Smooth muscle cell (in vitro differentiated cells): ENCODE measurements around the gene PTPRN2. TPM values are rescaled to one million over a fixed set of nuclear protein-coding genes. Genes with fewer than 3 reads are reported as not detected.

Experiments used
- DNase-seq: peaks from one replicate; lab custom pipeline; 2025; ENCODE audit not compliant: unreplicated experiment; lab: John Stamatoyannopoulos, UW
- H2AFZ ChIP-seq: fragments of 200-600 bp; sonication (generic); 2 replicates; pipeline ENCODE4 v1.6.0; 2016; ENCODE audit warnings: antibody characterized with exemption, low read depth, mild to moderate bottlenecking
- H3F3A ChIP-seq: fragments of 200-600 bp; sonication (generic); 2 replicates; pipeline ENCODE4 v1.6.0; 2017; ENCODE audit warnings: antibody characterized with exemption, low read depth
- H3K27ac ChIP-seq: fragments of 200-600 bp; sonication (generic); 2 replicates; pipeline ENCODE4 v1.5.1; 2016; ENCODE audit warnings: low read depth, mild to moderate bottlenecking
- H3K27me3 ChIP-seq: fragments of 200-600 bp; sonication (generic); 2 replicates; pipeline ENCODE4 v1.6.1; 2016; ENCODE audit warnings: low read depth, mild to moderate bottlenecking
- H3K36me3 ChIP-seq: fragments of 200-600 bp; sonication (generic); 2 replicates; pipeline ENCODE4 v1.5.1; 2016; ENCODE audit warnings: low read depth
- H3K4me1 ChIP-seq: fragments of 200-600 bp; sonication (generic); 2 replicates; pipeline ENCODE4 v1.5.1; 2016; ENCODE audit warnings: low read depth
- H3K4me2 ChIP-seq: fragments of 200-600 bp; sonication (generic); 2 replicates; pipeline ENCODE4 v1.6.0; 2016; ENCODE audit warnings: mild to moderate bottlenecking
- H3K4me3 ChIP-seq: fragments of 200-600 bp; sonication (generic); 2 replicates; pipeline ENCODE4 v1.5.1; 2016; ENCODE audit warnings: mild to moderate bottlenecking
- H3K79me2 ChIP-seq: fragments of 200-600 bp; sonication (generic); 2 replicates; pipeline ENCODE4 v1.6.0; 2016; ENCODE audit warnings: low read depth, mild to moderate bottlenecking
- H3K9ac ChIP-seq: fragments of 200-600 bp; sonication (generic); 2 replicates; pipeline ENCODE4 v1.6.0; 2016; ENCODE audit warnings: low read depth
- H3K9me3 ChIP-seq: fragments of 200-600 bp; sonication (generic); replicated peaks from 2 replicates; pipeline ENCODE4 v1.5.1; 2016; ENCODE audit warnings: low read depth
- H4K20me1 ChIP-seq: fragments of 200-600 bp; sonication (generic); 2 replicates; pipeline ENCODE4 v1.6.0; 2016; ENCODE audit warnings: low read depth
- WGBS: methylation state at CpG from one replicate; pipeline ENCODE4 v1.1.7; 2016; ENCODE audit warnings: low lambda C conversion rate; 5-methylcytosine and 5-hydroxymethylcytosine counted together
- polyA plus RNA-seq: library from polyadenylated mRNA; unstranded; fragments of >200 nt; fragmentation: Nextera tagmentation; extraction: Ambion mirVana; gene quantifications from 2 replicates; pipeline ENCODE4 v1.2.1, GENCODE V29; 2016
- total RNA-seq: library from RNA; depleted of rRNA; stranded (reverse); fragments of >200 nt; gene quantifications from 2 replicates; pipeline ENCODE4 v1.2.3, GENCODE V29; 2014
- TF ChIP-seq, protein P1 (sequence below): fragments of 200-600 bp; sonication (generic); IDR thresholded peaks from 2 replicates; pipeline ENCODE4 v1.5.1; 2017; ENCODE audit warnings: borderline replicate concordance, mild to moderate bottlenecking, antibody characterized with exemption; ENCODE audit not compliant: insufficient read depth, poor library complexity, severe bottlenecking

Gene PTPRN2
- total and polyA plus RNA-seq, 2 experiments from 2014 or later = 0.09 to 0.87 TPM

DNA sequence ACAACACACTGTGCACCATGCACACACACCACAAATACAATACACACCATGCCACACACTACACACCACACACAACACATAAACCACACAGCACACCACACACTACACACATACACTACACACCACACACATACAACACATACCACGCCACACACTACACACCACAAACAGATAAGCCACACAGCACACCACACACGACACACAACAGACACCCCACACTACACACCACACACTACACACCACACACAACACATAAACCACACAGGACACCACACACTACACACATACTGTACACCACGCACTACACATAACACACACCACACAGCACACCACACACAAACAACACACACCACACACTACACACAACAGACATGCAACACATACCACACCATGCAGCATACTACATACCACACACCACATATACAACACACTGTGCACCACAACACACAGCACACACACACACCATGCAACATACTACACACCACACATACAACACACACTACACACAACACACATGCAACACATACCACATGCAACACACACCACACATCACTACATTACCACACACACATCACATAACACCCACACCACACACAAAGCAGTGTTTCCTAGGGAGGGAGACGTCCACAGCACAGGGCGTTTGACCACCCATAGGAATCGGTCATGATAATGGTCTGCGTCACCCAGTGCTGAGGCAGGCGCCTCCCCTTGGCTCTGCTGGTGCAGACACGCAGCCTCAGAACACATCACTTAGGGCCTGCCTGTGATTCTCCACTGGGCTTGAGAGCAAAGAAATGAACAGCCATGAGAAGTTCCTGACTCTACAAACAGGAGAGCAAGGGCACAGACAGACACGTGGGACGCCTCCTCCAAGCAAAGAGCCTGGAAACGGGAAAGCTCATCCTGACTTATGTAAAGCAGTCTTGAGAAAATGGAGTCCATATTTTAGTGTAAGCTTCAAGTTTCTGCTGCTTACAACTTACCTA lies 458.3 kb downstream of the PTPRN2 start:
- no peaks in the 10 kb centered on the region for H3K9me3 ChIP-seq
- H3K4me2 ChIP-seq = no peak overlapping the region
- H3K79me2 ChIP-seq = no peaks in the 10 kb centered on the region
- H3K9ac ChIP-seq = no peak overlapping the region
- DNase-seq = no peak
- no peak overlapping the region for H3K4me3 ChIP-seq
- 86% methylated on average over 12 of the region's 12 CpGs for WGBS
- no peaks in the 10 kb centered on the region for H3K27me3 ChIP-seq
- H2AFZ ChIP-seq = no peak overlapping the region
- H3K36me3 ChIP-seq = no peaks in the 10 kb centered on the region
- H3K4me1 ChIP-seq = no peaks in the 10 kb centered on the region
- H3K27ac ChIP-seq = no peak overlapping the region
- no peaks in the 10 kb centered on the region for H3F3A ChIP-seq
- no peaks in the 10 kb centered on the region for H4K20me1 ChIP-seq
- TF ChIP-seq, protein P1, sequence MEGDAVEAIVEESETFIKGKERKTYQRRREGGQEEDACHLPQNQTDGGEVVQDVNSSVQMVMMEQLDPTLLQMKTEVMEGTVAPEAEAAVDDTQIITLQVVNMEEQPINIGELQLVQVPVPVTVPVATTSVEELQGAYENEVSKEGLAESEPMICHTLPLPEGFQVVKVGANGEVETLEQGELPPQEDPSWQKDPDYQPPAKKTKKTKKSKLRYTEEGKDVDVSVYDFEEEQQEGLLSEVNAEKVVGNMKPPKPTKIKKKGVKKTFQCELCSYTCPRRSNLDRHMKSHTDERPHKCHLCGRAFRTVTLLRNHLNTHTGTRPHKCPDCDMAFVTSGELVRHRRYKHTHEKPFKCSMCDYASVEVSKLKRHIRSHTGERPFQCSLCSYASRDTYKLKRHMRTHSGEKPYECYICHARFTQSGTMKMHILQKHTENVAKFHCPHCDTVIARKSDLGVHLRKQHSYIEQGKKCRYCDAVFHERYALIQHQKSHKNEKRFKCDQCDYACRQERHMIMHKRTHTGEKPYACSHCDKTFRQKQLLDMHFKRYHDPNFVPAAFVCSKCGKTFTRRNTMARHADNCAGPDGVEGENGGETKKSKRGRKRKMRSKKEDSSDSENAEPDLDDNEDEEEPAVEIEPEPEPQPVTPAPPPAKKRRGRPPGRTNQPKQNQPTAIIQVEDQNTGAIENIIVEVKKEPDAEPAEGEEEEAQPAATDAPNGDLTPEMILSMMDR = no peak

DNA sequence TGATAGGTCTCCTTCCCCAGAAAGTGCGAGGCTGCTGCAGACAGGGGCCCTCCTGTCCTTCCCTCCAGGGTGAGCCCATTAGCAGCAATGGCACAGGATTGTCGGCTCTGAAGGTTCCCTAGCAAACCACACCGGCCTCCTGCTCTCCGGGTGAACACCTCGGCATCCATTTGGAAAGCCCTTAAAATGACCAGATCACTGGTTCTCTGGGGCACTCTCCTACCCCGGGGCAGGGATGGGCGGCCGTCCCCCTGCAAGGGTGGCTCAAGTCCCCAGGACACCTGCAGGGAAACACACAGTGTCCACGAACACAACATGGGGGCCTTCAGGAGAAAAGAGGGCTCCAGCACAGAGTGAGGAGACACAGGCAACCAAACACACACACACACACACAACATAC lies 459.1 kb downstream of the PTPRN2 start:
- H4K20me1 ChIP-seq = no peaks in the 10 kb centered on the region
- no peaks in the 10 kb centered on the region for H3K79me2 ChIP-seq
- DNase-seq = no peak
- H3K4me2 ChIP-seq = no peak overlapping the region
- H3K4me3 ChIP-seq = no peak overlapping the region
- no peak overlapping the region for H2AFZ ChIP-seq
- no peaks in the 10 kb centered on the region for H3K27me3 ChIP-seq
- no peak overlapping the region for H3K27ac ChIP-seq
- TF ChIP-seq, protein P1 = no peak
- H3K4me1 ChIP-seq = no peaks in the 10 kb centered on the region
- H3F3A ChIP-seq = no peaks in the 10 kb centered on the region
- H3K9me3 ChIP-seq = no peaks in the 10 kb centered on the region
- WGBS = 83% methylated on average over 9 of the region's 9 CpGs
- H3K9ac ChIP-seq = no peak overlapping the region
- no peaks in the 10 kb centered on the region for H3K36me3 ChIP-seq

DNA sequence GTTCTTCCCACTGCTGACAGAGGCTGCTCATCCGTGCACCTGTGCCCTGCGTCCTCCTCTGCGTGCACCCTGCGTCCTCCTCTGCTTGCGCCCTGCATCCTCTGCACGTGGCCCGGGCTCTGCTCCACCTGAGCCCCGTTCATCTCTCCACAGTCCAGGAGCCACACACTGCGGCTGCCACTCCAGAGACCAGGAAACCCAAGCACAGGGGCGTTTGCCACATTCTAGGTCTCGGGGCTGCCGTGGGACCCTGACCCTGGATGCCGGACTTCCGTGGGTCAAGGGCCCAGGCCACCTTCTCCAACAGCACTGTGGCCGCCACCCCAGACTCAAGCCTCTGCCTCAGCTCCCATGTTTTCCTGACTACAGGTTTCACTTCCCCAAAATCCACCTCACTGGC lies 460.4 kb downstream of the PTPRN2 start:
- Histone ChIP-seq H3K27ac (no peak overlapping the region), H3F3A (no peaks in the 10 kb centered on the region), H3K79me2 (no peaks in the 10 kb centered on the region), H3K4me3 (no peak overlapping the region), H3K9ac (no peak overlapping the region), H3K36me3 (no peaks in the 10 kb centered on the region), H2AFZ (no peak overlapping the region), H3K9me3 (no peaks in the 10 kb centered on the region), H3K4me1 (no peaks in the 10 kb centered on the region), H3K4me2 (no peak overlapping the region), H3K27me3 (no peaks in the 10 kb centered on the region), H4K20me1 (no peaks in the 10 kb centered on the region)
- TF ChIP-seq, protein P1 = no peak
- DNase-seq = no peak
- 92% methylated on average over 15 of the region's 15 CpGs for WGBS
